ENCODE results near the gene CEP97. TPM values are rescaled to one million over a fixed set of nuclear protein-coding genes. Genes with fewer than 3 reads are reported as not detected.

CEP97 gene
- total and polyA plus RNA-seq, 7 donors: 1.6 to 12.5 (median 6.3) TPM

DNA sequence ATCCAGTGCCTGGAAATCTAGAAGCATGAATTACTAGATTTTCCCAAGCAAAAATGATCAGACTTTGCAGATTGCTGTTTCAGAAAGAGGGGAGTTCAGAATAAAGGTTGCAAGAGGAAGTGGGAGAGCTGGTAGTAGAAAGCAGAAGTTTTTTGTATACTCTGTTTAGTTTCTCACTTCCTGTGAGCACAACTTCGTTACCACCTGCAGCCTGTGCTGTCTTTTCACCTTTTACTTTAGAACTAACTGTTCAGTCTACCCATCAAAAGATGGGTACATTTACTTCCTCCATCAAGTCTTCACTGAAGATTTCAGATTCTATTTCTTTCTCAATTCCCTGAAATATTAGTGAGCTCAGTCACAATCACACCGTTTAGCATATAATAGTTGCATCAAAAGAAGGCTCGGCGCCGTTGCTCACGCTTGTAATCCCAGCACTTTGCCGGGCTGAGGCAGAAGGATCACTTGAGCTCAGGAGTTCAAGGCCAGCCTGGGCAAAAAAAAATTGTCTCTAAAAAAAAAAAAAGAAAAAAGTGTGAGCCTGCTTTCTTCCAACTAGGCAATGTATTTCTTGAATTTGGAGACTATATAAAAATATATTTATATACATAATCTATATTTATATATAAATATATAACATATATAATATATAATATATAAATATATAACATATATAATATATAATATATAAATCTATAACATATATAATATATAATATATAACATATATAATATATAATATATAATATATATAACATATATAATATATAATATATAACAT is 1.8 kb upstream of the CEP97 start:
- no peak overlapping the region for H3K4me3 ChIP-seq

DNA sequence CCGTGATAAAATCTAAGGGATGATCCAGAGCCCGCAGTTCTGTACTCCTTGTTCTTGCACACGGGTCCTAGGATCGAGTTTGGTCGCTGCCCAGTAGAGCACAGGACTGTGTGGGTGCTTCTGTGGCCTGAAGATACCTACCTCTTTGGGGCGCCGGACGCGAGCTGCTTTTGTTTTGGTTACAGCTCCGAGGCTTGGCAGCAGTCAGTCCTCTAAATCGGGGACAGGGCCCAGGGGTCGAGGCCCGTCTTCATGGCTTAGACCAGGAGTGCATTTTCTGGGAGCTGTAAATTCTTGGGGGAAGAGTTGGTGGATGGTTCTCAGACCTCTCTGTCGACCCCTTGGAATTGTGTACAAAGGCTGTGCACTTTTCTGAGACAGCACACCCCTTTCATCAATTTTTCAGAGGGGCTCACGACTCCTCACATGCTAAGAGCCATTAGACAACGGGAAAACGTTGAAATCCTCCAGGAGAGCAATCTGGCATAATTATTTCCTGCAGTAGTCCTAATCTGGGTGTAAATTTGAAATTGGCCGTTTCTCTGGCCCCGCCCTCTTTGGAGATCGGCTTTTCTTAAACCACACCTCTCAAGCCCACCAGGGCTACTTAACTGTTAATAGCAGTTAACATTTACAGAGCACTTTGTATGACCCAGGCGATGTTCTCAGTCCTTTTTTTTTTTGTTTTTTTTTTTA is 928 bp downstream of the CEP97 start:
- Histone ChIP-seq H3K4me1 (peaks cover 20% of the 10 kb centered on the region), H3K36me3 (ENCODE audit: insufficient read depth in 1 of 2, low read depth in 1 of 2) (peaks cover 0 to 34% of the 10 kb centered on the region in 2 donors), H3K27me3 (ENCODE audit: insufficient read depth in 3 of 3, low read length in 2 of 3) (no peaks in the 10 kb centered on the region), H3K27ac (peak overlapping the region; percentile 79), H3K9me3 (no peaks in the 10 kb centered on the region), H3K4me3 (peak overlapping the region; percentile 86)
- intact Hi-C loops (cut with DNase I): loop anchor here (2.0 to 5.0 kb wide), 2 partner anchors 52 to 53 kb away; partner anchors contain the start of gene NXPE3 (in 2 of the 2)
- DNase-seq (peak in 1 of 2 donors; percentile 21), ATAC-seq (peak in 3 of 4 donors; percentile 22 to 27 (median 23))
- WGBS, 3 donors: 2% methylated on average over 21 of the region's 21 CpGs
- TF ChIP-seq, protein P1, sequence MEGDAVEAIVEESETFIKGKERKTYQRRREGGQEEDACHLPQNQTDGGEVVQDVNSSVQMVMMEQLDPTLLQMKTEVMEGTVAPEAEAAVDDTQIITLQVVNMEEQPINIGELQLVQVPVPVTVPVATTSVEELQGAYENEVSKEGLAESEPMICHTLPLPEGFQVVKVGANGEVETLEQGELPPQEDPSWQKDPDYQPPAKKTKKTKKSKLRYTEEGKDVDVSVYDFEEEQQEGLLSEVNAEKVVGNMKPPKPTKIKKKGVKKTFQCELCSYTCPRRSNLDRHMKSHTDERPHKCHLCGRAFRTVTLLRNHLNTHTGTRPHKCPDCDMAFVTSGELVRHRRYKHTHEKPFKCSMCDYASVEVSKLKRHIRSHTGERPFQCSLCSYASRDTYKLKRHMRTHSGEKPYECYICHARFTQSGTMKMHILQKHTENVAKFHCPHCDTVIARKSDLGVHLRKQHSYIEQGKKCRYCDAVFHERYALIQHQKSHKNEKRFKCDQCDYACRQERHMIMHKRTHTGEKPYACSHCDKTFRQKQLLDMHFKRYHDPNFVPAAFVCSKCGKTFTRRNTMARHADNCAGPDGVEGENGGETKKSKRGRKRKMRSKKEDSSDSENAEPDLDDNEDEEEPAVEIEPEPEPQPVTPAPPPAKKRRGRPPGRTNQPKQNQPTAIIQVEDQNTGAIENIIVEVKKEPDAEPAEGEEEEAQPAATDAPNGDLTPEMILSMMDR (IDR thresholded peaks at IDR 0.05): no peak

More for the DNA sequence above, 1.8 kb upstream of the CEP97 start:
- TF ChIP-seq, protein P1 (IDR thresholded peaks at IDR 0.05): no peak
- Histone ChIP-seq H3K4me1 (peaks cover 20% of the 10 kb centered on the region), H3K27me3 (ENCODE audit: insufficient read depth in 3 of 3, low read length in 2 of 3) (no peaks in the 10 kb centered on the region), H3K36me3 (ENCODE audit: insufficient read depth in 1 of 2, low read depth in 1 of 2) (peaks cover 0 to 10% of the 10 kb centered on the region in 2 donors), H3K9me3 (no peaks in the 10 kb centered on the region), H3K27ac (no peak overlapping the region)
- WGBS, 3 donors: 82 to 92% (median 84%) methylated on average over 7 of the region's 7 CpGs
- ATAC-seq (no peak), DNase-seq (no peak)
- intact Hi-C loops (cut with DNase I): loop anchor here in 1 of 2 donors (5.0 kb wide), 1 partner anchor 35 kb away; the partner anchor contains the start of gene RPL24

DNA sequence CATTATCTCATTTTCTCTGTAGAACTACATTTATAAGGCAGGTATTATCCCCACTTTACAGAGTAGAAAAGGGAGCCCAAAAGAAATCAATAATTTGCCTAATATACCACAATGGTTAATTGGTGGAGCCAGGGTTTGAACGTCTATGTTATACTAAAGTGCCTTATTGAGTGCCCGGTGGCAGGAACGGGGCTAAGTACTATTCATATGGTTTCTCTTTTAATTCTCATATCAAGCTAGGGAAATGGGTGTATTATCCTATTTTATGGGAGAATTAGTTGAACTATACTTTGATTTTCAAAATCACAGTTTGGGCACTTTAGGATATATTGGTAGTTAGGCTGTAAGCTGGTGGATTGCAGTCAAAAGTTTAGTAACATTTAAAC is 1.5 kb downstream of the CEP97 start:
- H3K27ac ChIP-seq: no peak overlapping the region
- H3K36me3 ChIP-seq (ENCODE audit: insufficient read depth in 1 of 2, low read depth in 1 of 2): peaks cover 0 to 34% of the 10 kb centered on the region in 2 donors
- no peak for DNase-seq
- H3K4me3 ChIP-seq: peak overlapping the region; percentile 86
- intact Hi-C loops (cut with DNase I): loop anchor here (2.0 to 5.0 kb wide), 2 partner anchors 51 to 53 kb away; partner anchors contain the start of gene NXPE3 (in 2 of the 2)
- H3K9me3 ChIP-seq: no peaks in the 10 kb centered on the region
- WGBS, 3 donors: 33 to 38% (median 33%) methylated on average over 3 of the region's 3 CpGs
- H3K27me3 ChIP-seq (ENCODE audit: insufficient read depth in 3 of 3, low read length in 2 of 3): no peaks in the 10 kb centered on the region
- peaks cover 20% of the 10 kb centered on the region for H3K4me1 ChIP-seq
- TF ChIP-seq, protein P1 (IDR thresholded peaks at IDR 0.05): no peak
- no peak for ATAC-seq

DNA sequence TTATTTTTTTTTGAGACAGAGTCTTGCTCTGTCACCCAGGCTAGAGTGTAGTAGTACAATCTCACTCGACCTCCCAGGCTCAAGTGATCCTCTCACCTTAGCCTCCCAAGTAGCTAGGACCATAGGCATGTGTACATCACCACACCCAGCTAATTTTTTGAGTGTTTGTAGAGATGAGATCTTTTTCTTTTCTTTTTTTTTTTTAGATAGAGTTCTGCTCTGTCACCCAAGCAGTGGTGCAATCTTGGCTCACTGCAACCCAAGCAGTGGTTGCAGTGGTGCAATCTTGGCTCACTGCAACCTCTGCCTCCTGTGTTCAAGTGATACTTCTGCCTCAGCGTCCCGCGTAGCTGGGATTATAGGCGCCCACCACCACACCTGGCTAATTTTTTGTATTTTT is 5.2 kb downstream of the CEP97 start:
- 89 to 97% (median 92%) methylated on average over 5 of the region's 5 CpGs for WGBS, 3 donors
- no peak for ATAC-seq
- intact Hi-C loops (cut with DNase I): loop anchor here in 1 of 2 donors (5.0 kb wide), 1 partner anchor 48 kb away; the partner anchor contains the start of gene NXPE3

More for the DNA sequence above, 5.2 kb downstream of the CEP97 start:
- Histone ChIP-seq H3K27ac (no peak overlapping the region), H3K36me3 (ENCODE audit: insufficient read depth in 1 of 2, low read depth in 1 of 2) (peaks cover 8 to 69% of the 10 kb centered on the region in 2 donors), H3K4me3 (no peak overlapping the region), H3K27me3 (ENCODE audit: insufficient read depth in 3 of 3, low read length in 2 of 3) (no peaks in the 10 kb centered on the region), H3K9me3 (no peaks in the 10 kb centered on the region), H3K4me1 (peaks cover 5% of the 10 kb centered on the region)
- TF ChIP-seq, protein P1 (IDR thresholded peaks at IDR 0.05): no peak
- DNase-seq: no peak
